Small intestine (tissue), 7 donors: ENCODE measurements around the gene MGAT4B. TPM values are rescaled to one million over a fixed set of nuclear protein-coding genes. Genes with fewer than 3 reads are reported as not detected.
A peak's percentile ranks its signal among the peaks of the same experiment; 100 is the strongest.

ENCODE experiments used
- DNase-seq, 2 donors: peaks; one replicate each; pipeline versions ENCODE4 v3.0.0 to v3.0.0-alpha.2; 2013
- FAIRE-seq: peaks from 2 replicates; lab custom pipeline; 2012; peaks lifted over from hg19 to GRCh38; lab: Jason Lieb, UNC
- H3K27ac ChIP-seq, 3 donors: one replicate each; pipeline ENCODE4 v1.5.1; 2013; ENCODE audit warnings: low read length in 2 of 3, mild to moderate bottlenecking in 2 of 3, control low read depth in 1 of 3, inconsistent platforms in 1 of 3, low read depth in 1 of 3, moderate library complexity in 1 of 3
- H3K27me3 ChIP-seq, 3 donors: one replicate each; pipeline ENCODE4 v1.6.1; 2013; ENCODE audit warnings: low read length in 3 of 3, inconsistent platforms in 1 of 3; ENCODE audit not compliant: control insufficient read depth in 3 of 3, insufficient read depth in 3 of 3
- H3K36me3 ChIP-seq, 3 donors: one replicate each; pipeline ENCODE4 v1.6.1; 2013; ENCODE audit warnings: low read length in 3 of 3, inconsistent platforms in 1 of 3, low read depth in 1 of 3, mild to moderate bottlenecking in 1 of 3, moderate library complexity in 1 of 3; ENCODE audit not compliant: control insufficient read depth in 3 of 3, insufficient read depth in 2 of 3
- H3K4me1 ChIP-seq, 3 donors: one replicate each; pipeline ENCODE4 v1.6.1; 2013; ENCODE audit warnings: low read length in 2 of 3, inconsistent platforms in 1 of 3, low read depth in 1 of 3, mild to moderate bottlenecking in 1 of 3, moderate library complexity in 1 of 3; ENCODE audit not compliant: control insufficient read depth in 3 of 3, insufficient read depth in 2 of 3
- H3K4me3 ChIP-seq, 3 donors: one replicate each; pipeline ENCODE4 v1.5.1; 2013; ENCODE audit warnings: low read length in 3 of 3, control low read depth in 1 of 3, inconsistent platforms in 1 of 3, low read depth in 1 of 3, mild to moderate bottlenecking in 1 of 3, moderate library complexity in 1 of 3
- H3K9me3 ChIP-seq, 2 donors: one replicate each; pipeline ENCODE4 v1.6.1; 2013; ENCODE audit warnings: low read depth in 1 of 2, low read length in 1 of 2; ENCODE audit not compliant: control insufficient read depth in 2 of 2, insufficient read depth in 1 of 2
- WGBS, 3 donors: extraction: QIAGEN DNeasy Blood & Tissue Kit; methylation state at CpG; one replicate each; pipeline ENCODE4 v1.1.7; 2013; 5-methylcytosine and 5-hydroxymethylcytosine counted together
- polyA plus RNA-seq, 4 donors: library from polyadenylated mRNA; stranded (reverse) in 3 of 4; unstranded in 1 of 4; fragments of 200-250 nt in 3 of 4; fragments of 120-200 nt in 1 of 4; gene quantifications; one replicate each; pipeline versions ENCODE4 v1.2.1 to v1.2.3, GENCODE V29; 2013
- donor health status: healthy with polysubstance abuse.
- donor health status: control.
- donor health status: control.
- donor health status: Bipolar disorder and iron deficiency.
- donor health status: healthy.

Gene MGAT4B
- polyA plus RNA-seq, 4 donors = 180 to 661 (median 401) TPM

GRCh38 chr5:179823937-179824744 is 17.5 kb upstream of the MGAT4B start:
- Histone ChIP-seq H3K9me3 (no peaks in the 10 kb centered on the region), H3K27me3 (no peaks in the 10 kb centered on the region), H3K27ac (no peak overlapping the region), H3K4me1 (peaks cover 8 to 71% (median 11%) of the 10 kb centered on the region in 3 donors), H3K4me3 (no peak overlapping the region), H3K36me3 (peaks cover 17 to 73% (median 25%) of the 10 kb centered on the region in 3 donors)
- FAIRE-seq = no peak
- DNase-seq = no peak
- 82 to 90% (median 82%) methylated on average over 22 of the region's 22 CpGs for WGBS, 3 donors

- H3K27ac ChIP-seq = no peak overlapping the region
- peaks cover 17 to 58% (median 19%) of the 10 kb centered on the region in 3 donors for H3K36me3 ChIP-seq
Observed at GRCh38 chr5:179822444-179822990, 15.9 kb upstream of the MGAT4B start.

GRCh38 chr5:179822059-179822432 is 15.4 kb upstream of the MGAT4B start:
- 17 to 35% (median 21%) methylated on average over 3 of the region's 3 CpGs for WGBS, 3 donors
- FAIRE-seq (no peak), DNase-seq (no peak)
- H3K4me3 ChIP-seq = peak overlapping the region in 2 of 3 donors; percentile 86 to 92
- H3K9me3 ChIP-seq = no peaks in the 10 kb centered on the region
- H3K36me3 ChIP-seq = peaks cover 17 to 53% (median 19%) of the 10 kb centered on the region in 3 donors
- no peaks in the 10 kb centered on the region for H3K27me3 ChIP-seq
- H3K27ac ChIP-seq = peak overlapping the region in 2 of 3 donors; percentile 18 to 97
- H3K4me1 ChIP-seq = peaks cover 8 to 77% (median 14%) of the 10 kb centered on the region in 3 donors

More at GRCh38 chr5:179822444-179822990, 15.9 kb upstream of the MGAT4B start:
- H3K9me3 ChIP-seq = no peaks in the 10 kb centered on the region
- FAIRE-seq (no peak), DNase-seq (no peak)
- peaks cover 8 to 77% (median 14%) of the 10 kb centered on the region in 3 donors for H3K4me1 ChIP-seq
- H3K4me3 ChIP-seq = peak overlapping the region in 2 of 3 donors; percentile 86 to 92
- no peaks in the 10 kb centered on the region for H3K27me3 ChIP-seq
- 46 to 57% (median 53%) methylated on average over 8 of the region's 8 CpGs for WGBS, 3 donors

GRCh38 chr5:179821298-179822058 is 14.8 kb upstream of the MGAT4B start:
- FAIRE-seq (no peak), DNase-seq (peak; percentile 94 to 95)
- H3K27me3 ChIP-seq = no peaks in the 10 kb centered on the region
- 0 to 1% (median 1%) methylated on average over 42 to 54 of the region's 54 CpGs for WGBS, 3 donors
- H3K4me1 ChIP-seq = peaks cover 8 to 71% (median 14%) of the 10 kb centered on the region in 3 donors
- H3K4me3 ChIP-seq = peak overlapping the region; percentile 86 to 98 (median 92)
- H3K27ac ChIP-seq = peak overlapping the region; percentile 97 to 99 (median 99)
- H3K9me3 ChIP-seq = no peaks in the 10 kb centered on the region
- peaks cover 17 to 48% (median 19%) of the 10 kb centered on the region in 3 donors for H3K36me3 ChIP-seq

GRCh38 chr5:179820483-179821297 is 14.0 kb upstream of the MGAT4B start, which contains the start of gene SQSTM1:
SQSTM1 (plus strand) TSS chr5:179820905; CDS start chr5:179820937, 32 bp downstream.
- Histone ChIP-seq H3K9me3 (no peaks in the 10 kb centered on the region), H3K4me3 (peak within 1 kb of the TSS; percentile 86 to 98 (median 92)), H3K36me3 (peaks cover 12 to 41% (median 18%) of the 10 kb centered on the region in 3 donors), H3K27me3 (no peaks in the 10 kb centered on the region), H3K27ac (peak within 1 kb of the TSS; percentile 97 to 99 (median 99)), H3K4me1 (peaks cover 8 to 63% (median 14%) of the 10 kb centered on the region in 3 donors)
- DNase-seq (peak; percentile 80 to 94), FAIRE-seq (no peak)
- 0 to 1% (median 0%) methylated on average over 31 to 81 of the region's 81 CpGs for WGBS, 3 donors

- Histone ChIP-seq H3K27ac (peak overlapping the region; percentile 90 to 97 (median 96)), H3K36me3 (peaks cover 8 to 41% (median 12%) of the 10 kb centered on the region in 3 donors), H3K9me3 (no peaks in the 10 kb centered on the region), H3K27me3 (no peaks in the 10 kb centered on the region), H3K4me1 (peaks cover 8 to 58% (median 10%) of the 10 kb centered on the region in 3 donors), H3K4me3 (peak overlapping the region; percentile 86 to 98 (median 92))
- 25 to 46% (median 36%) methylated on average over 11 to 12 of the region's 12 CpGs for WGBS, 3 donors
- FAIRE-seq (no peak), DNase-seq (peak in 1 of 2 donors; percentile 50)
Observed at GRCh38 chr5:179820127-179820482, 13.4 kb upstream of the MGAT4B start.

- no peak for FAIRE-seq
- H3K4me1 ChIP-seq = peaks cover 6 to 53% (median 10%) of the 10 kb centered on the region in 3 donors
Observed at GRCh38 chr5:179819296-179820126, 12.8 kb upstream of the MGAT4B start.

More at GRCh38 chr5:179819296-179820126, 12.8 kb upstream of the MGAT4B start:
- Histone ChIP-seq H3K27me3 (no peaks in the 10 kb centered on the region), H3K4me3 (peak overlapping the region in 2 of 3 donors; percentile 9 to 86), H3K27ac (peak overlapping the region; percentile 90 to 97 (median 96)), H3K36me3 (peaks cover 8 to 37% (median 8%) of the 10 kb centered on the region in 3 donors), H3K9me3 (no peaks in the 10 kb centered on the region)
- 18 to 25% (median 22%) methylated on average over 25 to 26 of the region's 26 CpGs for WGBS, 3 donors
- DNase-seq = peak; percentile 54 to 80
